Measurements from ENCODE around the gene GRAMD4. TPM values are rescaled to one million over a fixed set of nuclear protein-coding genes. Genes with fewer than 3 reads are reported as not detected.

GRAMD4 gene
- total and polyA plus RNA-seq, 10 of the 15 experiments (the other 5 are each of a cell fraction or from before 2014, with no cell fraction given), result 0.21 to 45.5 (median 10.6) TPM

- Histone ChIP-seq H3K27me3 (replicated peaks in 1 of 2; ENCODE audit: control insufficient read depth in 2 of 2, insufficient read depth in 2 of 2, low read length in 1 of 2) (no peaks in the 10 kb centered on the region), H3K4me3 (no peak overlapping the region), H3K4me2 (ENCODE audit: control insufficient read depth, insufficient read depth) (no peak overlapping the region), H3K9ac (ENCODE audit: control insufficient read depth, insufficient read depth, low read length) (no peak overlapping the region), H2AFZ (ENCODE audit: control insufficient read depth, low read depth, low read length) (no peak overlapping the region), H3K36me3 (ENCODE audit: control insufficient read depth in 2 of 2, insufficient read depth in 2 of 2, low read length in 1 of 2) (peaks cover 19 to 25% of the 10 kb centered on the region in 2 experiments; a peak in 3 of 4 replicates), H3K79me2 (ENCODE audit: control insufficient read depth, insufficient read depth, low read length) (no peaks in the 10 kb centered on the region), H3K27ac (ENCODE audit: control insufficient read depth, insufficient read depth) (no peak overlapping the region), H4K20me1 (ENCODE audit: control insufficient read depth, insufficient read depth) (no peaks in the 10 kb centered on the region), H3K4me1 (ENCODE audit: control insufficient read depth, insufficient read depth, low read length) (no peaks in the 10 kb centered on the region), H3K9me3 (replicated peaks; ENCODE audit: control insufficient read depth, insufficient read depth, low read length) (no peaks in the 10 kb centered on the region)
- WGBS (ENCODE audit: insufficient coverage, insufficient replicate concordance, low lambda C conversion rate, missing lambda C conversion rate), result 92% methylated on average over 25 of the region's 25 CpGs
- intact Hi-C loops (cut with micrococcal nuclease; ENCODE audit: unreplicated experiment), result no loop called here
- TF ChIP-seq, protein P1, sequence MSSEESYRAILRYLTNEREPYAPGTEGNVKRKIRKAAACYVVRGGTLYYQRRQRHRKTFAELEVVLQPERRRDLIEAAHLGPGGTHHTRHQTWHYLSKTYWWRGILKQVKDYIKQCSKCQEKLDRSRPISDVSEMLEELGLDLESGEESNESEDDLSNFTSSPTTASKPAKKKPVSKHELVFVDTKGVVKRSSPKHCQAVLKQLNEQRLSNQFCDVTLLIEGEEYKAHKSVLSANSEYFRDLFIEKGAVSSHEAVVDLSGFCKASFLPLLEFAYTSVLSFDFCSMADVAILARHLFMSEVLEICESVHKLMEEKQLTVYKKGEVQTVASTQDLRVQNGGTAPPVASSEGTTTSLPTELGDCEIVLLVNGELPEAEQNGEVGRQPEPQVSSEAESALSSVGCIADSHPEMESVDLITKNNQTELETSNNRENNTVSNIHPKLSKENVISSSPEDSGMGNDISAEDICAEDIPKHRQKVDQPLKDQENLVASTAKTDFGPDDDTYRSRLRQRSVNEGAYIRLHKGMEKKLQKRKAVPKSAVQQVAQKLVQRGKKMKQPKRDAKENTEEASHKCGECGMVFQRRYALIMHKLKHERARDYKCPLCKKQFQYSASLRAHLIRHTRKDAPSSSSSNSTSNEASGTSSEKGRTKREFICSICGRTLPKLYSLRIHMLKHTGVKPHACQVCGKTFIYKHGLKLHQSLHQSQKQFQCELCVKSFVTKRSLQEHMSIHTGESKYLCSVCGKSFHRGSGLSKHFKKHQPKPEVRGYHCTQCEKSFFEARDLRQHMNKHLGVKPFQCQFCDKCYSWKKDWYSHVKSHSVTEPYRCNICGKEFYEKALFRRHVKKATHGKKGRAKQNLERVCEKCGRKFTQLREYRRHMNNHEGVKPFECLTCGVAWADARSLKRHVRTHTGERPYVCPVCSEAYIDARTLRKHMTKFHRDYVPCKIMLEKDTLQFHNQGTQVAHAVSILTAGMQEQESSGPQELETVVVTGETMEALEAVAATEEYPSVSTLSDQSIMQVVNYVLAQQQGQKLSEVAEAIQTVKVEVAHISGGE (CRISPR knock-in tag; IDR thresholded peaks at IDR 0.05), result no peak
- TF ChIP-seq POLR2A (IDR thresholded peaks at IDR 0.05; ENCODE audit: low read depth, low read length), result peak; percentile 35; the same call in 1 of the 2 replicates
- RAD21 ChIA-PET (ENCODE audit: unreplicated experiment), result no interaction called here
- DNase-seq (ENCODE audit: low read depth, low spot score) (no peak), ATAC-seq (no peak), FAIRE-seq (no peak)
- CTCF ChIA-PET, result no interaction called here
- BruUV-seq (replicated peaks), result no TSS peak
- in situ Hi-C loops (cut with MboI), result no loop called here
- POLR2A ChIA-PET, result no interaction called here
- SMC1A ChIA-PET (ENCODE audit: uncharacterized antibody, unreplicated experiment), result no interaction called here
These were observed 75.4 kb downstream of the GRAMD4 start for GRCh38 chr22:46695346-46696228.

DNA sequence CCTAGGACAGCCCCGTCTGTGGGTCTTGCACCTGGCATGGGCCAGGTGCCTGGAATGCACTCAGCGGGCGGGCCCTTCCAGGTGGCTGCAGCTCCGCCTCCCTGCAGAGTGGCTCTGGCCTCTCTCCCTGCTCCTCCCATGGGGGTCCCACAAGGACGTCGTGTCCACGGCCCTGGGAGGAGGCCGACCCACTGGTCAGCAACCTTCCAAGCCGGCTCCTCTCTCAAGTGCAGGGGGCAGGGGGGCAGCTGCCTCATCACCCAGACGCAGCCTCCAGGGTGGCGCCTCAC lies 76.0 kb downstream of the GRAMD4 start:
- BruUV-seq (replicated peaks), result no TSS peak
- ChIA-PET POLR2A (no interaction called here), CTCF (no interaction called here), SMC1A (ENCODE audit: uncharacterized antibody, unreplicated experiment) (no interaction called here), RAD21 (ENCODE audit: unreplicated experiment) (no interaction called here)
- Histone ChIP-seq H4K20me1 (ENCODE audit: control insufficient read depth, insufficient read depth) (no peaks in the 10 kb centered on the region), H3K79me2 (ENCODE audit: control insufficient read depth, insufficient read depth, low read length) (no peaks in the 10 kb centered on the region), H3K27ac (ENCODE audit: control insufficient read depth, insufficient read depth) (no peak overlapping the region), H3K36me3 (ENCODE audit: control insufficient read depth in 2 of 2, insufficient read depth in 2 of 2, low read length in 1 of 2) (peaks cover 19 to 27% of the 10 kb centered on the region in 2 experiments; a peak in 3 of 4 replicates), H3K4me1 (ENCODE audit: control insufficient read depth, insufficient read depth, low read length) (no peaks in the 10 kb centered on the region), H2AFZ (ENCODE audit: control insufficient read depth, low read depth, low read length) (no peak overlapping the region), H3K4me2 (ENCODE audit: control insufficient read depth, insufficient read depth) (no peak overlapping the region), H3K4me3 (no peak overlapping the region), H3K9ac (ENCODE audit: control insufficient read depth, insufficient read depth, low read length) (no peak overlapping the region), H3K9me3 (replicated peaks; ENCODE audit: control insufficient read depth, insufficient read depth, low read length) (no peaks in the 10 kb centered on the region), H3K27me3 (replicated peaks in 1 of 2; ENCODE audit: control insufficient read depth in 2 of 2, insufficient read depth in 2 of 2, low read length in 1 of 2) (no peaks in the 10 kb centered on the region)
- no peak for DNase-seq (ENCODE audit: low read depth, low spot score)
- WGBS (ENCODE audit: insufficient coverage, insufficient replicate concordance, low lambda C conversion rate, missing lambda C conversion rate), result 98% methylated on average over 7 of the region's 11 CpGs
- ATAC-seq, result no peak
- intact Hi-C loops (cut with micrococcal nuclease; ENCODE audit: unreplicated experiment), result no loop called here
- in situ Hi-C loops (cut with MboI), result no loop called here
- FAIRE-seq, result no peak
- TF ChIP-seq NR2C1 (IDR thresholded peaks at IDR 0.05) (no peak), CHD1 (IDR thresholded peaks at IDR 0.05; ENCODE audit: low read depth, low read length) (no peak), PRDM15 (CRISPR knock-in tag; IDR thresholded peaks at IDR 0.05) (no peak), ZSCAN29 (IDR thresholded peaks at IDR 0.05) (no peak)
- TF ChIP-seq, protein P2, sequence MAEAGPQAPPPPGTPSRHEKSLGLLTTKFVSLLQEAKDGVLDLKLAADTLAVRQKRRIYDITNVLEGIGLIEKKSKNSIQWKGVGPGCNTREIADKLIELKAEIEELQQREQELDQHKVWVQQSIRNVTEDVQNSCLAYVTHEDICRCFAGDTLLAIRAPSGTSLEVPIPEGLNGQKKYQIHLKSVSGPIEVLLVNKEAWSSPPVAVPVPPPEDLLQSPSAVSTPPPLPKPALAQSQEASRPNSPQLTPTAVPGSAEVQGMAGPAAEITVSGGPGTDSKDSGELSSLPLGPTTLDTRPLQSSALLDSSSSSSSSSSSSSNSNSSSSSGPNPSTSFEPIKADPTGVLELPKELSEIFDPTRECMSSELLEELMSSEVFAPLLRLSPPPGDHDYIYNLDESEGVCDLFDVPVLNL (IDR thresholded peaks at IDR 0.05; ENCODE audit: low read depth, low read length), result no peak
